OCI-LY7 (cell line): ENCODE data around the gene KRTCAP2. TPM values are rescaled to one million over a fixed set of nuclear protein-coding genes. Genes with fewer than 3 reads are reported as not detected.
"Not testable (repeated sequence)": the region's sequence is repeated elsewhere in the genome, so short reads cannot be mapped to it uniquely, and the experiment has no call there.

Source experiments
- Bru-seq: library from RNA; stranded (reverse); fragments of 400-500 nt; gene quantifications from one replicate; lab custom pipeline; 2021; lab: Mats Ljungman, UMichigan
- BruChase-seq, 2 experiments: library from RNA; stranded (reverse); fragments of 400-500 nt; gene quantifications; one replicate each; lab custom pipeline; 2021; lab: Mats Ljungman, UMichigan
- BruUV-seq: library from RNA; stranded (reverse); fragments of 400-500 nt; replicated peaks from 2 replicates; lab custom pipeline; 2021; lab: Mats Ljungman, UMichigan
- CTCF ChIA-PET: fragments of 300-600 bp; sonication (Branson Sonifier 250); formaldehyde crosslinking; loops from one replicate; lab custom pipeline; 2022; ENCODE audit warnings: antibody characterized with exemption; ENCODE audit not compliant: unreplicated experiment; lab: Charles Lee
- POLR2A ChIA-PET: fragments of 300-600 bp; sonication (Branson Sonifier 250); formaldehyde crosslinking; loops from one replicate; lab custom pipeline; 2022; ENCODE audit warnings: antibody characterized with exemption; lab: Charles Lee
- DNase-seq: peaks from one replicate; pipeline ENCODE4 v3.0.0-alpha.2; 2015; ENCODE audit warnings: low spot score
- H2AFZ ChIP-seq: fragments of 200-600 bp; sonication (generic), shearing (Covaris generic); 2 replicates; pipeline ENCODE4 v1.6.1; 2014; ENCODE audit warnings: mild to moderate bottlenecking, antibody characterized with exemption, low read length, moderate library complexity
- H3K27ac ChIP-seq: fragments of 200-600 bp; sonication (generic); 2 replicates; pipeline ENCODE4 v1.5.1; 2014; ENCODE audit warnings: mixed run types, low read depth, mild to moderate bottlenecking, moderate library complexity, low read length, inconsistent platforms; ENCODE audit not compliant: poor library complexity, severe bottlenecking
- H3K36me3 ChIP-seq: fragments of 200-600 bp; sonication (generic); 2 replicates; pipeline ENCODE4 v1.6.1; 2014; ENCODE audit warnings: mild to moderate bottlenecking, antibody characterized with exemption, low read length, moderate library complexity, mixed read lengths; ENCODE audit not compliant: insufficient read depth
- H3K4me1 ChIP-seq: fragments of 200-600 bp; sonication (generic); 2 replicates; pipeline ENCODE4 v1.5.1; 2014; ENCODE audit warnings: mild to moderate bottlenecking, low read length; ENCODE audit not compliant: insufficient read depth, poor library complexity, severe bottlenecking
- H3K4me2 ChIP-seq: fragments of 200-600 bp; sonication (generic); 2 replicates; pipeline ENCODE4 v1.6.1; 2014; ENCODE audit warnings: mild to moderate bottlenecking, low read length
- H3K4me3 ChIP-seq: fragments of 200-600 bp; sonication (generic); 2 replicates; pipeline ENCODE4 v1.5.1; 2014; ENCODE audit warnings: mild to moderate bottlenecking, low read depth, low read length; ENCODE audit not compliant: poor library complexity, severe bottlenecking
- H3K79me2 ChIP-seq: fragments of 200-600 bp; sonication (generic); 2 replicates; pipeline ENCODE4 v1.6.1; 2016; ENCODE audit warnings: low read depth, mild to moderate bottlenecking, low read length, moderate library complexity, mixed read lengths; ENCODE audit not compliant: insufficient read depth
- H3K9me2 ChIP-seq: fragments of 200-600 bp; sonication (generic); 2 replicates; pipeline ENCODE4 v1.6.1; 2016; ENCODE audit warnings: mild to moderate bottlenecking, low read length, mixed read lengths; ENCODE audit not compliant: insufficient read depth
- H3K9me3 ChIP-seq: fragments of 200-600 bp; sonication (generic); 2 replicates; pipeline ENCODE4 v1.6.1; 2014; ENCODE audit warnings: mild to moderate bottlenecking, mixed run types, low read length, mixed read lengths
- H4K20me1 ChIP-seq: fragments of 200-600 bp; sonication (generic); 2 replicates; pipeline ENCODE4 v1.6.1; 2014; ENCODE audit warnings: mild to moderate bottlenecking, antibody characterized with exemption, low read length, moderate library complexity, mixed read lengths; ENCODE audit not compliant: insufficient read depth
- EZH2phosphoT487 ChIP-seq: fragments of 200-600 bp; sonication (generic); IDR thresholded peaks from 2 replicates; pipeline ENCODE4 v1.6.1; 2018; ENCODE audit warnings: low read depth, borderline replicate concordance, mild to moderate bottlenecking, mixed run types, antibody characterized with exemption, low read length, moderate library complexity, mixed read lengths
- intact Hi-C: fragments of 100-400 bp; cut with micrococcal nuclease; formaldehyde crosslinking; loops from one replicate; pipeline ENCODE4 v1.10.0; 2022; ENCODE audit not compliant: unreplicated experiment
- long read RNA-seq: library from polyadenylated mRNA; stranded (forward); transcript quantifications from one replicate; pipeline ENCODE4 v2.0.0, GENCODE V29; 2022
- total RNA-seq, 2 experiments: library from RNA; depleted of rRNA in 1 of 2; stranded (reverse); fragments of >200 nt in 1 of 2; shearing (Covaris generic) in 1 of 2; gene quantifications; 2 replicates each; pipeline ENCODE4 v1.2.3, GENCODE V29; 2014 to 2022
- TF ChIP-seq, protein P1 (sequence below): fragments of 200-600 bp; sonication (generic); conservative IDR thresholded peaks from 2 replicates; pipeline ENCODE4 v1.5.1; 2014; ENCODE audit warnings: mild to moderate bottlenecking, antibody characterized with exemption, low read length, moderate library complexity, mixed read lengths

KRTCAP2 gene
- total RNA-seq (2014; rRNA removed; shearing (Covaris generic)) (80.5 and 128 TPM in 2 replicates), total RNA-seq (2022) (141 and 166 TPM in 2 replicates), Bru-seq, nascent RNA (percentile 84 among the genes with signal in this experiment), BruChase-seq, experiment 1, labeled RNA remaining after a 6-hour chase (percentile 97 among the genes with signal in this experiment), BruChase-seq, experiment 2, labeled RNA remaining after a 2-hour chase (percentile 89 among the genes with signal in this experiment)
- long read RNA-seq, transcript KRTCAP2-201 (5 exons, 552 nt) = major isoform, 66 of 91 reads
- long read RNA-seq, transcript KRTCAP2-206 (4 exons, 785 nt) = minor isoform, 14 of 91 reads
- long read RNA-seq, partial matches to known transcripts = 1 of 91 reads
- long read RNA-seq, other reads (novel, unspliced or antisense) = 6 of 91 reads

DNA sequence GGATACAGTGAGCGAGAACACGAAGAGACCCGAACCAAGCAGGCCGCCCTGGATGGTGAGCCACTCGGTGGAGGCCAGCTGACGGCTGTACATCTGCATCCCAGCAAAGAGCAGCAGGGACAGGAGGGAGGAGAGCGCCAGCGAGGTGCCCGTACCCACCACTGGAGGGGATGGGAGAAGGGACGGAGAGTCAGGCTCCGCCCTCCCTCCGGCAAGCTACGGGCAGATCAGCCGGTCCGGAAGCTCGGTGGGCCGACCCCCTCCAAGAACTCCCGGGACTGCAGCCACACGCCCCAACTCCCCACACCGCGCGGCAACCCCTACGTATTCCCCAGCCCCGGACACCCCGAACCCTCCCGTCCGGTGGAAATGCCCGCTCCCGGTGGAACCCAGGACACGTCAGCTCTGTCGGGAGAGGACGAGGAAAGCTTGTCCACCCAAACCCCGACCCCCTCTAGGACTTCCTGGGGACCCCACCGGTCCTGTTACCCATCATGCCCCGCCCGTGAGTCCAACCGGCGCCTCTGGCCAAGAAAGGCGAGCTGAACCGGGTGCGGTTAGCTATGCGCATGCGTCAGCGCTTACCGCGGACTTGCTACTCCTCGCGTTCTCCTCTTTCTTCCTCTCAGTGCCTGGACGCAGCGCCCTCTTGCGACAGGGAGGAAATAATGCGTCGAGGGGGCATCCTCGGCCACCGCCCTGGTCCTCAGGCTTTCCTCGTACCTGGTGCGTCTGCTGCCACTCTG lies at the start of gene KRTCAP2:
Gene KRTCAP2, minus strand, starts transcription at position 573 of the 746 bp plus-strand sequence. Its CDS starts 80 bp downstream, at position 493.
- CTCF ChIA-PET = interaction anchor here (0.7 to 1.8 kb wide), 7 partner anchors 12 to 151 kb away, joined by 3 to 12 read pairs (median 3); partner anchors contain the start of gene THBS3

DNA sequence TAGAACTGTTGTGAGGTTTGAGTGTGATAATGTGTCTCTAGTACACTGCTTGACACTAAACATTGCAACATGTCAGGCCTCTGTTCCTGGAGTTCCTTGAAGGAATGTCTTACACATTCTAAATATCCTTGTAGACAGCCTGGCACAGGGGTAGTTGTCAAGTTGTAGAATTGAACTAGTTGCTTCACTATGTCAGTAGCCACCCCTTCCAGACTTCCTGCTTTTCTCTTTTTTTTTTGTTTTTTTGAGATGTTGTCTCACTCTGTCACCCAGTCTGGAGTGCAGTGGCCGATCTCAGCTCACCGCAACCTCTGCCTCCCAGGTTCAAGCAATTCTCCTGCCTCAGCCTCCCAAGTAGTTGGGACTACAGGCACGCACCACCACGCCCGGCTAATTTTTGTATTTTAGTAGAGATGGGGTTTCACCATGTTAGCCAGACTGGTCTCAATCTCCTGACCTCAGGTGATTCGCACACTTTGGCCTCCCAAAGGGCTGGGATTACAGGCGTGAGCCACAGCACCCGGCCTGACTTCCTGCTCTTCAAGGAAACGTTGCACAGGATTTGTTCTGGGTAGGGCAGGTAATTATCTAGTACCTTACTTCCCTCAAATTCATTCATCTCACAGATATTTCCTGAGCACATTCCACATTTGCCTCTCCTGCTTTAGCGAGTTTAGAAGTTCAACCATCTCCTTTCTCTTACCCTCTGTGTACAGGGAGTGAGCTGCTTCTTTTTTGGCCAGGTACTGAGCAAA lies 47.3 kb upstream of the KRTCAP2 start:
- H3K79me2 ChIP-seq, DNase-seq, intact Hi-C loops, BruUV-seq, H3K36me3 ChIP-seq, H3K9me3 ChIP-seq, H3K9me2 ChIP-seq, CTCF ChIA-PET, H3K4me2 ChIP-seq, H4K20me1 ChIP-seq, H3K4me3 ChIP-seq: not testable (repeated sequence)
- POLR2A ChIA-PET = interaction anchor here (2.0 kb wide), 1 partner anchor 11 kb away, joined by 9 read pairs; no protein-coding TSS in a partner anchor
- H3K27ac ChIP-seq = peak overlapping the region; percentile 35
- peak overlapping the region; percentile 56; the same call in 1 of the 2 replicates for H2AFZ ChIP-seq
- H3K4me1 ChIP-seq = peaks cover 50% of the 10 kb centered on the region

More for the DNA sequence above, at the start of gene KRTCAP2:
- BruUV-seq = no TSS peak
- Histone ChIP-seq H3K27ac (peak within 1 kb of the TSS; percentile 64), H2AFZ (peak within 1 kb of the TSS; percentile 90), H4K20me1 (no peaks in the 10 kb centered on the region), H3K4me3 (peak within 1 kb of the TSS; percentile 82), H3K36me3 (peaks cover 18% of the 10 kb centered on the region; the same call in 1 of the 2 replicates), H3K9me2 (no peaks in the 10 kb centered on the region), H3K79me2 (peaks cover 14% of the 10 kb centered on the region; the same call in 1 of the 2 replicates), H3K9me3 (no peaks in the 10 kb centered on the region), H3K4me1 (peaks cover 37% of the 10 kb centered on the region), H3K4me2 (peak within 1 kb of the TSS; percentile 91)
- intact Hi-C loops = loop anchor here (1.0 to 2.0 kb wide), 2 partner anchors 32 to 54 kb away; partner anchors contain the start of gene DPM3
- POLR2A ChIA-PET = interaction anchor here (0.6 to 2.0 kb wide), 11 partner anchors 12 to 135 kb away, joined by 3 to 8 read pairs (median 4); no protein-coding TSS in a partner anchor
- DNase-seq = peak; percentile 98
- no peak for TF ChIP-seq EZH2phosphoT487
- TF ChIP-seq, protein P1, sequence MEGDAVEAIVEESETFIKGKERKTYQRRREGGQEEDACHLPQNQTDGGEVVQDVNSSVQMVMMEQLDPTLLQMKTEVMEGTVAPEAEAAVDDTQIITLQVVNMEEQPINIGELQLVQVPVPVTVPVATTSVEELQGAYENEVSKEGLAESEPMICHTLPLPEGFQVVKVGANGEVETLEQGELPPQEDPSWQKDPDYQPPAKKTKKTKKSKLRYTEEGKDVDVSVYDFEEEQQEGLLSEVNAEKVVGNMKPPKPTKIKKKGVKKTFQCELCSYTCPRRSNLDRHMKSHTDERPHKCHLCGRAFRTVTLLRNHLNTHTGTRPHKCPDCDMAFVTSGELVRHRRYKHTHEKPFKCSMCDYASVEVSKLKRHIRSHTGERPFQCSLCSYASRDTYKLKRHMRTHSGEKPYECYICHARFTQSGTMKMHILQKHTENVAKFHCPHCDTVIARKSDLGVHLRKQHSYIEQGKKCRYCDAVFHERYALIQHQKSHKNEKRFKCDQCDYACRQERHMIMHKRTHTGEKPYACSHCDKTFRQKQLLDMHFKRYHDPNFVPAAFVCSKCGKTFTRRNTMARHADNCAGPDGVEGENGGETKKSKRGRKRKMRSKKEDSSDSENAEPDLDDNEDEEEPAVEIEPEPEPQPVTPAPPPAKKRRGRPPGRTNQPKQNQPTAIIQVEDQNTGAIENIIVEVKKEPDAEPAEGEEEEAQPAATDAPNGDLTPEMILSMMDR = peak; percentile 92
